Activated naive CD4-positive, alpha-beta T cell treated with anti-CD3 and anti-CD28 coated beads, Interleukin-2, amount 10 ng/mL, durations not matched to agents 7 days and 5 days (primary cell): Measurements from ENCODE around the gene SETD7.

Source experiments
- CTCF ChIA-PET: fragments of 350-600 bp; sonication (Branson Sonifier 250); formaldehyde crosslinking; loops from one replicate; lab custom pipeline; 2021; ENCODE audit warnings: antibody characterized with exemption; lab: Charles Lee
- DNase-seq: peaks from one replicate; pipeline ENCODE4 v3.0.0-alpha.2; 2020
- H3K27ac Mint-ChIP-seq: one replicate; pipeline ENCODE4 v1.8.0; 2021; ENCODE audit warnings: mild to moderate bottlenecking, moderate library complexity, mixed read lengths
- H3K27me3 Mint-ChIP-seq: one replicate; pipeline ENCODE4 v1.8.0; 2021; ENCODE audit warnings: mild to moderate bottlenecking, mixed read lengths
- H3K36me3 Mint-ChIP-seq: one replicate; pipeline ENCODE4 v1.8.0; 2021; ENCODE audit warnings: mixed read lengths
- H3K4me1 Mint-ChIP-seq: one replicate; pipeline ENCODE4 v1.8.0; 2021; ENCODE audit warnings: mixed read lengths
- H3K4me3 Mint-ChIP-seq: one replicate; pipeline ENCODE4 v1.8.0; 2021; ENCODE audit warnings: mild to moderate bottlenecking, moderate library complexity, mixed read lengths
- H3K9me3 Mint-ChIP-seq: one replicate; pipeline ENCODE4 v1.8.0; 2021; ENCODE audit warnings: mixed read lengths

Gene SETD7

DNA sequence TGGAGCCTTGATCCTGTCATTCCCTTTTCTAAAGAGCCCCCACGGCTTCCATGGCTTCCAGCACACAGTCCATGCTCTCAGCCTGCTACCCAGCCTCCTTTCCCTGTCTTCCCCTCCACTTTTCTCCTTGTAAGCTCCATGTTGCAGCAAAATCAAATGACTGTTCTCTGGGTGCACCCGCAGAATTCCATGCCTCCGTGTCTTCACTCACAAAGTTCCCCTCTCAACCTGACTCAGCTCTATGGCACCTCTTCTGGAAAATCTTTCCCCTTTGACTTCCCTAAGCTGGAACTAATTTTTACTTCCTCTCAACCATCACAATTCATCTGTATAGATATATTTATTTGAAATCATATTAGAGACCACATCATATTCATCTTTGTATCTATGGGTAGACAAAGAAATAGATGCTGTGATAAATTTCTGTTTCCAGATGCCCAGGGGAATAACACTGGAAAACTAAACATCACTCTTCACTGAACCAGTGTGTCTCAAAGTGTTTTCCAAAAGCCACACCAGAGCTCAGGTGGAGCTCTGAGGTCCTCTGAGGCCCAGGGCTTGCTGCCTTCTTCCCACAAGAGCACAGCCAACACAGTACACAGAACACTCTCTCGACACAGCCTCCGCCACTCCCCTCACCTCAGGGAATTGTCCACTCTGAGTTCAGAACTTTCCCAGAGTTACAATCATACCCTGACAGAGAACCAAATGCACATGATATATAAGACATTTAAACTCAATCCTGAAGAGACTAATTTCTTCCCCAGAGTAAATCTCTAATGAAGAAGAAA lies 3.3 kb downstream of the SETD7 start:
- Mint-ChIP-seq H3K27me3 (peaks cover 22% of the 10 kb centered on the region), H3K4me3 (no peak overlapping the region), H3K27ac (no peak overlapping the region), H3K9me3 (no peaks in the 10 kb centered on the region), H3K36me3 (peaks cover 2% of the 10 kb centered on the region), H3K4me1 (peaks cover 34% of the 10 kb centered on the region)
- CTCF ChIA-PET, result interaction anchor here (1.2 to 1.4 kb wide), 3 partner anchors 21 to 104 kb away, joined by 4 read pairs; no protein-coding TSS in a partner anchor
- no peak for DNase-seq

- H3K27me3 Mint-ChIP-seq, result peaks cover 4% of the 10 kb centered on the region
- no peak for DNase-seq
- CTCF ChIA-PET, result interaction anchor here (1.4 kb wide), 1 partner anchor 19 kb away, joined by 4 read pairs; no protein-coding TSS in a partner anchor
- H3K9me3 Mint-ChIP-seq, result no peaks in the 10 kb centered on the region
- peaks cover 22% of the 10 kb centered on the region for H3K4me1 Mint-ChIP-seq
- peaks cover 2% of the 10 kb centered on the region for H3K36me3 Mint-ChIP-seq
- H3K27ac Mint-ChIP-seq, result no peak overlapping the region
- no peak overlapping the region for H3K4me3 Mint-ChIP-seq
These were observed 5.1 kb downstream of the SETD7 start for GRCh38 chr4:139550724-139551429.

- CTCF ChIA-PET, result no interaction called here
- peaks cover under 1% of the 10 kb centered on the region for H3K4me1 Mint-ChIP-seq
- no peak overlapping the region for H3K4me3 Mint-ChIP-seq
- H3K27me3 Mint-ChIP-seq, result peaks cover 4% of the 10 kb centered on the region
- H3K27ac Mint-ChIP-seq, result no peak overlapping the region
- H3K9me3 Mint-ChIP-seq, result no peaks in the 10 kb centered on the region
- H3K36me3 Mint-ChIP-seq, result no peaks in the 10 kb centered on the region
- DNase-seq, result no peak
These were observed 8.0 kb downstream of the SETD7 start for GRCh38 chr4:139547979-139548378.

DNA sequence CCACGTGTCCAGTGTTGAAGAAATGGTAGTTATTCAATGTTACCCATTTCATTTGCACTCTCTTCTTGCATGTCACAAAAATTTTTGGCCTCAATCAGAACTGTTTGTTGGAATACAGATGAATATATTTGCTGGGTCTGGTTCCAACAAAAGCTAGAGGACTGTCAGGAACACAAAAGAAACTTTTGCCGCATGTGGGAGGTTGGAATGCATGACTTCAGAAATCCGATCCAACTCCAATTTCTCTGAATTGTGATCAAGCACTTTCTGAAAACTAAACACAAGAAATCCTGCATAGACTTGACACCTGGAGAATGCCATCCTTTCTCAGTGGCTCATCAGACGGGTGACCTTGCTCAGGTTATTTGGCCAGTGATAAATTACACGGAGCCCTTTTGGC lies 15.4 kb downstream of the SETD7 start:
- no peak overlapping the region for H3K4me3 Mint-ChIP-seq
- no peak for DNase-seq
- no peaks in the 10 kb centered on the region for H3K36me3 Mint-ChIP-seq
- no peaks in the 10 kb centered on the region for H3K27me3 Mint-ChIP-seq
- no peaks in the 10 kb centered on the region for H3K4me1 Mint-ChIP-seq
- CTCF ChIA-PET, result interaction anchor here (1.9 kb wide), 1 partner anchor 10 kb away, joined by 7 read pairs; no protein-coding TSS in a partner anchor
- no peak overlapping the region for H3K27ac Mint-ChIP-seq
- H3K9me3 Mint-ChIP-seq, result no peaks in the 10 kb centered on the region

DNA sequence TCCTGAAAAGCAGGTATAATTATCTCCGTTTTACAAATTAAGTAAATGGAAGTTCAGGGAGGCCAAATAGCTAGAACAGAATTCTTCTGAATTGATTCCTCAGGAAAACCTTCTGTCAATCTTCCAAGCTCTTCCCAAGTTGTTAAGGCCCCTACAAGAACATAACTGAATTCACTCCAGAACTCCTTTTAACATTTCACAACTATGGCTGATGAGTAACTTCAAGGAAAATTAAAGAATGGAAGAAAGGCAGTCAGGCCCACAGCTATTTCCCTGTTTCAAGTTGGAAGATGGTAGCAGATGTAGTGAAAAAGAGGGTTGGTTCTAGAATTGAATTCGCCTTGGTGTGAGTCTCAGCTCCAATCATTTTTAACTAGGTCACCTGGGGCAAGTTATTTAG lies 15.9 kb downstream of the SETD7 start:
- H3K9me3 Mint-ChIP-seq, result no peaks in the 10 kb centered on the region
- H3K36me3 Mint-ChIP-seq, result no peaks in the 10 kb centered on the region
- H3K4me1 Mint-ChIP-seq, result no peaks in the 10 kb centered on the region
- no peak overlapping the region for H3K4me3 Mint-ChIP-seq
- no peaks in the 10 kb centered on the region for H3K27me3 Mint-ChIP-seq
- H3K27ac Mint-ChIP-seq, result no peak overlapping the region
- CTCF ChIA-PET, result interaction anchor here (1.3 kb wide), 1 partner anchor 9 kb away, joined by 3 read pairs; no protein-coding TSS in a partner anchor
- no peak for DNase-seq

DNA sequence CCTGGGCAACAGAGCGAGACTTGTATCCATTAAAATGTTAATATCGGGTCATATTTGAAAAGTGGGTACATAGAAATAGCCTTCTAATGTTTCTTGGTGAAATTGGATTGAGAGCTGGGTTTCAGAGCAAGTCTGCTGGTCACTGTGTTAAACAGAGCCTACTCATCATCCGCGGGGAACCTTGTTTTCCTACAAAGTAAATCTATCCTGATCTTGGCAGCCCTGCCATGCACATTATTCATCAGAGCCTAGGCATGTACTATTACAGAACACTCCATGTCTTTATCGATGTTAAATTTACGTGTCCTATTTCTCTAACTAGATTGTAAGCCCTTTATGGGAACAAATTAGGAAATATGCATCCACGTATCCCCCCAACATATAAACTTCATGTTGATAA lies 18.7 kb downstream of the SETD7 start:
- CTCF ChIA-PET, result no interaction called here
- Mint-ChIP-seq H3K9me3 (no peaks in the 10 kb centered on the region), H3K4me1 (no peaks in the 10 kb centered on the region), H3K4me3 (no peak overlapping the region), H3K36me3 (no peaks in the 10 kb centered on the region), H3K27ac (no peak overlapping the region), H3K27me3 (no peaks in the 10 kb centered on the region)
- DNase-seq, result no peak

GRCh38 chr4:139535871-139536234 lies 20.2 kb downstream of the SETD7 start:
- DNase-seq, result no peak
- Mint-ChIP-seq H3K27ac (no peak overlapping the region), H3K9me3 (no peaks in the 10 kb centered on the region), H3K4me3 (no peak overlapping the region), H3K4me1 (peaks cover under 1% of the 10 kb centered on the region), H3K36me3 (no peaks in the 10 kb centered on the region), H3K27me3 (no peaks in the 10 kb centered on the region)
- CTCF ChIA-PET, result no interaction called here

DNA sequence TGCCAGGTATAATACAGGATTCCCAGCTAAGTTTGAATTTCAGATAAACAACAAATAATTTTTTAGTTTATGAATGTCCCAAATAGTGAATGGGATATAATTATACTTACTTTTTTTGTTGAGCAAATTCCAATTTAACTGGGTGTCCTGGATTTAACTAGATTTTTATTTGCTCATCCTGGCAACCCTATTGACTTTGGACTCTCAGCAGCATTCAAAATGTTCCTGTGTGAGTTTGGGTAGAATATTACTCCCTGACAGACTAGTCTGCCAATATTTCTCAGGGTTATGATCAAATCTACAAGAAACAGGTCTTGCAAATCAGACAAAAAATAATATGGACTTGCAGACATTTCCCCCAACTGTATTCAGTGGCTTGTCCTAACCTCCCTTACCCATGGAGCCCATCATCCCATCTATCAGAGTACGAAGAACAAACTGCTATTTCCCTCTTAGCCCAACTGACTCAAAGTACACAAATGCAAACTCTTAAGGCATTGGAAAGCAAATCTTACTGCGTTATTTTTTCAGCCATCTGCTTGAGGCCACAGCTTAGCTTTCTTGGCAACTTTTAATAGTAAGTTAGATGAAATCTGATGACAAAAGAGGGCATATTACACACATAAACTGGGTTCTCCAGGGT lies 20.7 kb downstream of the SETD7 start:
- Mint-ChIP-seq H3K36me3 (no peaks in the 10 kb centered on the region), H3K9me3 (no peaks in the 10 kb centered on the region), H3K4me1 (peaks cover 2% of the 10 kb centered on the region), H3K27ac (no peak overlapping the region), H3K27me3 (no peaks in the 10 kb centered on the region), H3K4me3 (no peak overlapping the region)
- DNase-seq, result no peak
- CTCF ChIA-PET, result no interaction called here

DNA sequence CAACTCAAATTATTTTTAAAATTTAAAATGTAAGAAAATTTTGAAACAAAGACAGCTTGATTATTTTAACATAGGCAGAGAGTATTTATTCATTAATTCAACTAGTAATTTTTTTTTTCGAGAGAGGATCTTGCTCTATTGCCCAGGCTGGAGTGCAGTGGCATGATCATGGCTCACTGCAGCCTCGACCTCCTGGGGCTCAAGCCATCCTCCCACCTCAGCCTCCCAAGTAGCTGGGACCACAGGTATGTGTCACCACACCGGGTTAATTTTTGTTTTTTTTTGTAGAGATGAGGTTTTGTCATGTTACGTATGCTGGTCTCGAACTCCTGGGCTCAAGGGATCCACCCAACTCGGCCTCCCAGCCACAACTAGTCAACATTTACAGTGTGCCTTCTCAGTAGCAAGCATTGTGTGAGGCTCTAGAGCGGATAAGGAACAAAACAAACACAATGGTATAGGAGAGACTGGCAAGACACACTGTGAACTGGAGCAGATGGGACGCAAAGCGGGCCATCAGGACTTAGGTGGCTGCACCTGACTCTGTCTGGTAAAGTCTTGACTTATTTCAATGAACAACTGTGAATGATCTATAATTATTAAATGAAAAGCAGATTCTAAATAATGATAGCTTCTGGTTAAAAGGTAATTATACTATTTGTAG lies 21.6 kb downstream of the SETD7 start:
- no peak for DNase-seq
- Mint-ChIP-seq H3K27ac (no peak overlapping the region), H3K27me3 (no peaks in the 10 kb centered on the region), H3K4me3 (no peak overlapping the region), H3K4me1 (peaks cover 2% of the 10 kb centered on the region), H3K9me3 (no peaks in the 10 kb centered on the region), H3K36me3 (peaks cover 1% of the 10 kb centered on the region)
- CTCF ChIA-PET, result no interaction called here

DNA sequence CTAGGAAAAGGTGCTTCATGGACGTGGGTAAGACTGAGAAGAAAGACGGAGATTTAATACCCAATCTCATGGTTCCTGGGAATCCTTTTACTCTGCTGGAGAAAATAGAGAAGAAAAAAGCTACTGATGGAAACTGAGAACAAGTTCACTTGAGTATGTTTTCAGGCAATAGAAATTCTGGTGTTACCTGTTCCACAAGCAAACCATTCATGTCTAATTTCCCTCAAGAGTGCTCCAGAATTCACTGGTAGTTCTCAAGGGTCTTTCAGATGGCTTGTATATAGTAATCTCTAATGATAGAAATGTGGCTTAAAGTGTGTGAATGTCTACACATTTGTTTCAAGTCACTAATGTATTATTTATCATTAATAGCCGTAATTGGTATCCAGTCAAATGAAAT lies 22.5 kb downstream of the SETD7 start:
- Mint-ChIP-seq H3K9me3 (no peaks in the 10 kb centered on the region), H3K36me3 (peaks cover 3% of the 10 kb centered on the region), H3K4me3 (no peak overlapping the region), H3K27me3 (no peaks in the 10 kb centered on the region), H3K27ac (no peak overlapping the region), H3K4me1 (peaks cover 2% of the 10 kb centered on the region)
- DNase-seq, result no peak
- CTCF ChIA-PET, result no interaction called here

DNA sequence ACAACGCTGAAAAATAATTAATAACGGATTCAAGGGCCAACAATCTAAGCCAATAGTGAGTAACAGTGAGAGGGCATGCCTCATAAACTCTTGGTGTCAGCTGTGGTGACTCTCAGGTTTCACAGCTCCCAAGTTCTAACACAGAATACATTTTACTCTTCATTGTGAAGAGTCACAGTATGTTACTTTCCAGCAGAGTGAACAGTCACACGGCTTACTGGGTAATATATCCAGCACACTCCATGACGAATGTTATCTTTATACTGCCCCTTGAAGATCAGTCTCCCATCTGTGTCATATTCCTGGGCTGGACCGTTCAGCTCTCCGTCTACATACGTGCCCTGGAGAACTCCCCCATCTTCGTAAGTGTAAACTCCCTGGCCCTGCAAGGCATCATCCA lies 23.1 kb downstream of the SETD7 start:
- Mint-ChIP-seq H3K9me3 (no peaks in the 10 kb centered on the region), H3K27me3 (no peaks in the 10 kb centered on the region), H3K4me3 (no peak overlapping the region), H3K36me3 (peaks cover 3% of the 10 kb centered on the region), H3K4me1 (peaks cover 2% of the 10 kb centered on the region), H3K27ac (no peak overlapping the region)
- no peak for DNase-seq
- CTCF ChIA-PET, result interaction anchor here (2.1 kb wide), 1 partner anchor 36 kb away, joined by 7 read pairs; no protein-coding TSS in a partner anchor

DNA sequence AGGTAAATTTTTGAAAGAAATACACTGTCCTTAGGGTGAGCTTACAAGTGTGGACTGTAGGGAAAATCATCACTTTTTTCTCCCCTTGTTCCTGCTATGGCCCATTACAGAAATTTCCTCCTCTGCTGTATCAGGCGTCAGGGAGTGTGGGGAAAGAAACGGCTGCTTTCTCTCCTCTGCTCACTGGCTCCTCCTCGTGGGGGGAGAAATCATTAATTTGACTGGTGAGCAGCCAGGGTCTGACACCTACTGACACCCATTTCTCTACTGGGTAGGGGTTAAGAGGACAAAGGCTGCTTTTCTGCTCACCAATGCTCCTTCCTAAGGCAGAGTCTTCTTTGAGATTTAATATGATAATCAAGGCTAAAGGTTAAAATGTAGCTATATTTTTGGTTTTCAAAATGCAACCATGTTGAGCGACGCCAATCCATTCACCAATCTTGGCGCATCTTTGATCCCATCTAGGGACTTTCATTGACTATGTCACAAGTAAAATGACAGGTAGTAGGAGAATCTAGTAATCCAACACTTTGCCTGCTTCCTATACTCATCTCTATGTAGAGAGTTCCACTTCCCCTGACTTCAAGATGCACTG lies 25.1 kb downstream of the SETD7 start:
- Mint-ChIP-seq H3K9me3 (no peaks in the 10 kb centered on the region), H3K36me3 (peaks cover 5% of the 10 kb centered on the region), H3K4me1 (peaks cover 7% of the 10 kb centered on the region), H3K27me3 (no peaks in the 10 kb centered on the region), H3K27ac (no peak overlapping the region), H3K4me3 (no peak overlapping the region)
- CTCF ChIA-PET, result interaction anchor here (0.9 to 2.1 kb wide), 10 partner anchors 9 to 501 kb away, joined by 3 to 7 read pairs (median 4); no protein-coding TSS in a partner anchor
- peak; percentile 71 for DNase-seq

DNA sequence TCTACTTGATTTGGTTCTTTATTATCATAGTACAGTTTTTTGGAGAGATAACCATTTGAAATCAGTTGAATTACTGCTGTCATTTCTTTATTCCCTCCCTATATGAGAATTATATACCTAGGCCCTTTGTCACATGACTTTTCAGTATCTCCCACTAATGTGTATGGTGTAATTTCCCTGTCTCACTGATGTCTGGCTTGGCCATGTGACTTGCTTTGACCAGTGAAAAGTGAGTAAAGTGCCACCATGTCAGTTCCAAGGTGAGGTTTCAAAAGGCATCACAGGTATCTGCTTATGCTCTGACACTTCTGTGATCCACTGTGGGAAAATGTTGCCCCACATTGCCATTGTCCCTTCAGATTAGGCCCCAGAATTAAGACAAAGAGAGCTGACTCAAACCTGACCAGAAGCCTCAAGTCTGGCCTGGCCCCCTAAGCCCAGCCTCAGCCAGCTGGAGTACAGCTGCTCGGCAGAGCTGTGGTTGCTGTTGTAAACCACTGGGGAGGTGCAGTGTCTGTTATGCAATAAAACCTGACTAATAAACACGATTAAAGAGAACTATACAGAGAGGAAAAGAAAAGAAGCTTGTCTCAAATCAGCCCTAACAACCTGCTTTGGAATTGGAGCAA lies 27.5 kb downstream of the SETD7 start:
- Mint-ChIP-seq H3K36me3 (peaks cover 5% of the 10 kb centered on the region), H3K27ac (no peak overlapping the region), H3K27me3 (no peaks in the 10 kb centered on the region), H3K4me3 (no peak overlapping the region), H3K4me1 (peaks cover 16% of the 10 kb centered on the region), H3K9me3 (no peaks in the 10 kb centered on the region)
- DNase-seq, result no peak
- CTCF ChIA-PET, result interaction anchor here (1.0 to 1.5 kb wide), 4 partner anchors 26 to 112 kb away, joined by 3 to 5 read pairs (median 3); partner anchors contain the start of gene RAB33B
